ENCODE measurements around the gene TUBB8. TPM values are rescaled to one million over a fixed set of nuclear protein-coding genes. Genes with fewer than 3 reads are reported as not detected.

TUBB8 gene
- 1 to 10 TPM in 1 of 6 donors, under 1 TPM in 2, not detected in 3; 0.43 to 1.8 (median 0.51) TPM for polyA plus RNA-seq (ENCODE audit: low read depth in 6 of 6)

- no peaks in the 10 kb centered on the region for H3K36me3 Mint-ChIP-seq
- ATAC-seq (ENCODE audit: low read depth in 2 of 2) (no peak), DNase-seq (no peak)
- H3K9me3 Mint-ChIP-seq, result no peaks in the 10 kb centered on the region
- H3K4me1 Mint-ChIP-seq, result no peaks in the 10 kb centered on the region
- H3K27ac Mint-ChIP-seq, result peak within 1 kb of the TSS in 1 of 6 donors; percentile 68
- H3K27me3 Mint-ChIP-seq, result peaks cover 0 to 13% (median 0%) of the 10 kb centered on the region in 3 donors
- H3K4me3 Mint-ChIP-seq, result peak within 1 kb of the TSS in 1 of 8 donors; percentile 6
Observed at GRCh38 chr10:48996-49395, at the start of gene TUBB8. Gene TUBB8, minus strand, starts transcription at chr10:49296. Its CDS starts 58 bp downstream, at chr10:49238.

- no peak for ATAC-seq (ENCODE audit: low read depth in 2 of 2)
- no peak for DNase-seq
- Mint-ChIP-seq H3K36me3 (peaks cover 11 to 12% of the 10 kb centered on the region in 2 donors), H3K9me3 (peaks cover 9 to 50% (median 24%) of the 10 kb centered on the region in 7 donors), H3K4me3 (no peak overlapping the region), H3K27me3 (peaks cover 6 to 19% (median 17%) of the 10 kb centered on the region in 3 donors), H3K27ac (no peak overlapping the region), H3K4me1 (no peaks in the 10 kb centered on the region)
Observed at GRCh38 chr10:96466-96865, 47.4 kb upstream of the TUBB8 start.

DNA sequence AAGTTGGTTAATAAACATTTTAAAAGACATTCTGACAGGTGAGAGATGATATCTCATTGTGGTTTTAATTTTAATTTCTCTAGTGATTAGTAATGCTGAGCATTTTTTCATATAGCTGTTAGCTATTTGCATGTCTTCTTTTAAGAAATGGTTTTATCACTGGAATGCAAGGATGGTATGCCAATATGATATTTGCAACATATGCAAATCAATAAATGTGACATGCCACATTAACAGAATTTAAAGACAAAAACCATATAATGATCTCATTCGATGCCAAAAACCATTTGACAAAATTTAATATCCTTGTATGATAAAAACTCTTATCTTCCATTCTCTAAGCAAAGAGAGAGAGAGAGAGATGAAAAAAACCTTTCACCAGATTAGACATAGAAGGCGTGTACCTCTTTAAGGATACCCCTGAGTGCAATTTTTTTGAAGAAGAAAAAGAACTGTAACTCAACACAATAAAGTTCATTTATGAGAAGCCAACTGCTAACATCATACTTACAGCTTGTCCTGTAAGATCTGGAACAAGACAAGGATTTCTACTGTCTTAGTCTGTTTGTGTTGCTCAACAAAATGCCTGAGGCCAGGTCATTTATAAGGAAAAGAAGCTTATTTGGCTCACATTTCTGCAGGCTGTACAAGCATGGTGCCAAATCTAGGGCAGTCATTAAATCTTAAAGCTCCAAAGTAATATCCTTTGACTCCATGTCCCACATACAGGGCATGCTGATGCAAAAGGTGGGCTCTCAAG is 46.4 kb upstream of the TUBB8 start:
- DNase-seq, result no peak
- Mint-ChIP-seq H3K4me1 (no peaks in the 10 kb centered on the region), H3K36me3 (peaks cover 11 to 12% of the 10 kb centered on the region in 2 donors), H3K9me3 (peaks cover 9 to 50% (median 24%) of the 10 kb centered on the region in 7 donors), H3K4me3 (no peak overlapping the region), H3K27me3 (peaks cover 6 to 23% (median 15%) of the 10 kb centered on the region in 3 donors), H3K27ac (no peak overlapping the region)
- no peak for ATAC-seq (ENCODE audit: low read depth in 2 of 2)

DNA sequence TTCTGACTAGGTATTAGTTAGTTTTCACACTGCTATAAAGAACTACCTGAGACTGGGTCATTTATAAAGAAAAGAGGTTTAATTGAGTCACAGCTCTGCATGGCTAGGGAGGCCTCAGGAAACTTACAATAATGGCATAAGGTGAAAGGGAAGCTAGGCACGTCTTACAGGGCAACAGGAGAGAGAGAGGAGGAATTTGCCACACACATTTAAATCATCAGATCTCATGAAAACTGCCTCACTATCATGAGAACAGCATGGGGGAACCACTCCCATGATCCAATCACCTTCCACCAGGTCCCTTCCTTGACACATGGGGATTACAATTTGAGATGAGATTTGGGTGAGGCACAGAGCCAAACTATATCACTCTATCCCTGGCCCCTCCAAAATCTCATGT is 45.5 kb upstream of the TUBB8 start:
- no peak for ATAC-seq (ENCODE audit: low read depth in 2 of 2)
- DNase-seq, result no peak
- H3K4me1 Mint-ChIP-seq, result no peaks in the 10 kb centered on the region
- H3K27me3 Mint-ChIP-seq, result peaks cover 8 to 21% (median 13%) of the 10 kb centered on the region in 3 donors
- no peak overlapping the region for H3K27ac Mint-ChIP-seq
- H3K4me3 Mint-ChIP-seq, result no peak overlapping the region
- peaks cover 11 to 12% of the 10 kb centered on the region in 2 donors for H3K36me3 Mint-ChIP-seq
- H3K9me3 Mint-ChIP-seq, result peaks cover 9 to 50% (median 24%) of the 10 kb centered on the region in 7 donors

DNA sequence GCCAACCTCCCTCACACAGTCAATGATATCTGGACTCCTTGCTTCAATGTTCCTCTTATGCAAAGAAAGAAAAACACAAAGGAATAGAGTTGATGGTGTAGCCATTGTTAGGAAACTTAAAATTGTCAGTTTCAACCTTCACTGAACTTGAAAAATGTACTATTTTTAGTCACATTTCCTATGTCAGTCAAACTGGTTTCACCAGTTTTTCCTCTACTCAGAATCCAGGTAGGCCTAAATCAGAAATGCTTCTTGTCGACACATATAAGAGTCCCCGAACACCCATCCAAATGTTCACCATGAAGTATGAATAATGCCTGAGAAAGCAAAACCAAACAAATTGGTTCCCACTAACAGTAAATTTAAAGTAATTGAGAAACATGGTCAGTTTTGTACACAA is 43.8 kb upstream of the TUBB8 start:
- Mint-ChIP-seq H3K9me3 (peaks cover 9 to 39% (median 22%) of the 10 kb centered on the region in 7 donors), H3K4me1 (no peaks in the 10 kb centered on the region), H3K4me3 (no peak overlapping the region), H3K27me3 (peaks cover 8 to 24% (median 11%) of the 10 kb centered on the region in 3 donors), H3K36me3 (peaks cover 11 to 12% of the 10 kb centered on the region in 2 donors), H3K27ac (no peak overlapping the region)
- ATAC-seq (ENCODE audit: low read depth in 2 of 2) (no peak), DNase-seq (no peak)

GRCh38 chr10:92153-92552 is 43.1 kb upstream of the TUBB8 start:
- Mint-ChIP-seq H3K36me3 (peaks cover 6 to 9% of the 10 kb centered on the region in 2 donors), H3K27me3 (peaks cover 5 to 28% (median 15%) of the 10 kb centered on the region in 3 donors), H3K9me3 (peaks cover 6 to 34% (median 19%) of the 10 kb centered on the region in 7 donors), H3K4me1 (peaks cover 0 to 2% (median 0%) of the 10 kb centered on the region in 3 donors), H3K27ac (no peak overlapping the region), H3K4me3 (no peak overlapping the region)
- ATAC-seq (ENCODE audit: low read depth in 2 of 2) (no peak), DNase-seq (no peak)

- H3K4me1 Mint-ChIP-seq, result peaks cover 0 to 4% (median 0%) of the 10 kb centered on the region in 3 donors
- no peak overlapping the region for H3K4me3 Mint-ChIP-seq
- H3K9me3 Mint-ChIP-seq, result peaks cover 3 to 25% (median 12%) of the 10 kb centered on the region in 7 donors
- peaks cover 5 to 30% (median 19%) of the 10 kb centered on the region in 3 donors for H3K27me3 Mint-ChIP-seq
- no peak for DNase-seq
- no peak overlapping the region for H3K27ac Mint-ChIP-seq
- no peak for ATAC-seq (ENCODE audit: low read depth in 2 of 2)
- H3K36me3 Mint-ChIP-seq, result peaks cover 0 to 5% of the 10 kb centered on the region in 2 donors
Observed at GRCh38 chr10:91313-91712, 42.2 kb upstream of the TUBB8 start.

- Mint-ChIP-seq H3K27ac (no peak overlapping the region), H3K9me3 (peaks cover 3 to 15% (median 6%) of the 10 kb centered on the region in 7 donors), H3K36me3 (no peaks in the 10 kb centered on the region), H3K27me3 (peaks cover 5 to 42% (median 31%) of the 10 kb centered on the region in 3 donors), H3K4me3 (no peak overlapping the region), H3K4me1 (peaks cover 0 to 4% (median 0%) of the 10 kb centered on the region in 3 donors)
- DNase-seq, result no peak
- ATAC-seq (ENCODE audit: low read depth in 2 of 2), result no peak
Observed at GRCh38 chr10:90161-90560, 41.1 kb upstream of the TUBB8 start.

DNA sequence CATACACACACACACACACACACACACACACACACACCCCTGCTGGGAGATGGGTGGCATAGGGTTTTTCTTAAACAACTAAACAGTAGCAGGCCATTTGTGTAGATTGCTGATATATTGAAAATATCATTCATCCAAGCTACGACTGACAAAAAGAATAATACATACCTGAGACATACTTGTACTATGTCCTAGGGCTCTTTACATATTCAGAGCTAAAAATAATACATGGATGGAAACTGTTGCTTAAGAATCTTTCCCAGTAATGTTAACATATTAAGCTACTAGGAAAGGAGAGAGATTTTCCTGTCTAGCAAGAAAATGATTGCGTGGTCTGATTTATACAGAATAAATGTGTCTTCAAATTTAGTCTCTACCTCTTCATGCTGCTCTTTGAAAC is 40.2 kb upstream of the TUBB8 start:
- H3K9me3 Mint-ChIP-seq, result peaks cover 0 to 5% (median 0%) of the 10 kb centered on the region in 7 donors
- no peaks in the 10 kb centered on the region for H3K36me3 Mint-ChIP-seq
- no peak overlapping the region for H3K4me3 Mint-ChIP-seq
- no peak for DNase-seq
- no peak for ATAC-seq (ENCODE audit: low read depth in 2 of 2)
- no peak overlapping the region for H3K27ac Mint-ChIP-seq
- H3K27me3 Mint-ChIP-seq, result peaks cover 5 to 47% (median 36%) of the 10 kb centered on the region in 3 donors
- peaks cover 0 to 4% (median 0%) of the 10 kb centered on the region in 3 donors for H3K4me1 Mint-ChIP-seq

DNA sequence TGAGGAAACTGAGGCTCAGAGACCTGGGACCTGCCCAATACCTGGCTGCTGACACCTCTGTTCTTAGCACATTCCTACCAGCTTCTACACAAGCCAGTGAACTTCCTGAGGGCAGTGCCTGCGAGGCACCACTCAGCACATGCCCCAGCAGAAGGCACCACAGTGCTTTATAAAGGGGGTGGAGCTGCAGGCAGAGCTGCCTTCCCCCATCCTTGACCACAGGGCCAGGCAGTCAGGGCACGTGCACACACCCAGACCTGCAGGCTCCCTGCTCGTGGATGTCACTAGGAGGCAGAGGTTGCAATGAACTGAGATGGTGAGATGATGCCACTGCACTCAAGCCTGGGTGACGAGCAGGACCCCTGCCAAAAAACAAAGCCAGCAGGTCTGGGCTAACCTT is 39.2 kb upstream of the TUBB8 start:
- Mint-ChIP-seq H3K4me1 (peaks cover 0 to 4% (median 0%) of the 10 kb centered on the region in 3 donors), H3K9me3 (peaks cover 0 to 4% (median 0%) of the 10 kb centered on the region in 7 donors), H3K27ac (no peak overlapping the region), H3K36me3 (no peaks in the 10 kb centered on the region), H3K27me3 (peaks cover 5 to 57% (median 46%) of the 10 kb centered on the region in 3 donors), H3K4me3 (no peak overlapping the region)
- DNase-seq (no peak), ATAC-seq (ENCODE audit: low read depth in 2 of 2) (no peak)

- Mint-ChIP-seq H3K4me1 (peaks cover 0 to 4% (median 0%) of the 10 kb centered on the region in 3 donors), H3K9me3 (peaks cover 0 to 2% (median 0%) of the 10 kb centered on the region in 7 donors), H3K27ac (no peak overlapping the region), H3K36me3 (no peaks in the 10 kb centered on the region), H3K4me3 (peak overlapping the region in 1 of 8 donors; percentile 22), H3K27me3 (peaks cover 5 to 60% (median 54%) of the 10 kb centered on the region in 3 donors)
- ATAC-seq (ENCODE audit: low read depth in 2 of 2) (no peak), DNase-seq (no peak)
Observed at GRCh38 chr10:87177-88080, 38.3 kb upstream of the TUBB8 start.

DNA sequence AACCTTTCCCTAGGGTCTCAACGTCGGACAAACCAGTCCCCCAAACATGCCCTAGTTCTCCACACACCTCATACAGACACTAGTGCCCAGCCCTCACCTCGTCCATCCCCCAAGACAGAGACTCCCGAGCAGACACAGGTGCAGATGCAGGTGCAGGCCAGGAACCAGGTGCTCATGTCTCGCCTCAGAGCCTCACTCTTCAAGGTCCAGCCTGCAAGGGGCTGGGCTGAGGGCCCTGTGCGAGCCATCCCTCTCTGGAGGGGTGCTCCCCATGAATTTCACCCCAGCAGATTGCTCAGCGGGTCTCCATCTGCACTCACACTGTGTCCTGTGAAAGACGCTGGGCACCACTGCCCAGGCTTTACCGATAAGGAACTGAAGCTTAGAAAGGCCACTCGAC is 36.9 kb upstream of the TUBB8 start:
- no peak for ATAC-seq (ENCODE audit: low read depth in 2 of 2)
- H3K4me3 Mint-ChIP-seq, result no peak overlapping the region
- H3K4me1 Mint-ChIP-seq, result peaks cover 0 to 6% (median 5%) of the 10 kb centered on the region in 3 donors
- H3K36me3 Mint-ChIP-seq, result no peaks in the 10 kb centered on the region
- peaks cover 15 to 68% (median 67%) of the 10 kb centered on the region in 3 donors for H3K27me3 Mint-ChIP-seq
- no peak overlapping the region for H3K27ac Mint-ChIP-seq
- peaks cover 0 to 2% (median 0%) of the 10 kb centered on the region in 7 donors for H3K9me3 Mint-ChIP-seq
- DNase-seq, result no peak

DNA sequence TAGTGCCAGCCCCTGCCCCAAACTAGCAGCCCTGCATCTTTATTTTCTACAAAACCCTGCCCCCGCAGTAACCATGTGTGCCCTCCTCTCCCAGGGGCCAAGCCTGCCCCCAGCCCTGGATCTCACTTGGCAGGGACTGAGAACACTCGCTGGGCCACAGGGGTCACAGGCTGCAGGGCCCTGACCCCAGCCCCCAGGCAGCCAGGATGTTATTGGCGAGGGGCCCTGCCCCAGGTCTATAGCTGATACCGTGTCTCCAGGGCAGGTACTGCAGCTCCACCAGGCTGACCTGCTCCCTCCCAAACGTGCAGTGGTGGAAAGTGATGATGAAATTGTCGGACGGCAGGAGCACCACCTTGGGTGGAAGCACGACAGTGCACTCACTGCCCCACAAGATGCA is 35.9 kb upstream of the TUBB8 start:
- no peak for DNase-seq
- H3K4me1 Mint-ChIP-seq, result peaks cover 0 to 6% (median 5%) of the 10 kb centered on the region in 3 donors
- peaks cover 0 to 2% (median 0%) of the 10 kb centered on the region in 7 donors for H3K9me3 Mint-ChIP-seq
- no peak overlapping the region for H3K4me3 Mint-ChIP-seq
- no peak overlapping the region for H3K27ac Mint-ChIP-seq
- H3K36me3 Mint-ChIP-seq, result no peaks in the 10 kb centered on the region
- no peak for ATAC-seq (ENCODE audit: low read depth in 2 of 2)
- H3K27me3 Mint-ChIP-seq, result peaks cover 10 to 71% (median 69%) of the 10 kb centered on the region in 3 donors

Data from naive B cell (primary cell).